Spleen (tissue), 11 donors: Measurements from ENCODE around the gene NCOA6. TPM values are rescaled to one million over a fixed set of nuclear protein-coding genes. Genes with fewer than 3 reads are reported as not detected.
A peak's percentile ranks its signal among the peaks of the same experiment; 100 is the strongest.

Experiments
- DNase-seq: peaks from one replicate; pipeline ENCODE4 v3.0.0-alpha.2; 2020
- H3K27ac ChIP-seq, 8 donors: fragments of 200-600 bp; sonication (generic) in 7 of 8; 1 replicate in 4 of 8; 2 replicates in 4 of 8; pipeline versions ENCODE4 v1.5.0 to v1.8.0; 2016 to 2021; ENCODE audit warnings: inconsistent platforms in 4 of 8, mild to moderate bottlenecking in 4 of 8, moderate library complexity in 1 of 8
- H3K27me3 ChIP-seq, 7 donors: fragments of 200-600 bp; sonication (generic) in 6 of 7; replicated peaks in 1 of 7; 1 replicate in 4 of 7; 2 replicates in 3 of 7; pipeline versions ENCODE4 v1.5.0 to v1.8.0; 2016 to 2021; ENCODE audit warnings: inconsistent platforms in 3 of 7, mild to moderate bottlenecking in 1 of 7
- H3K36me3 ChIP-seq, 6 donors: fragments of 200-600 bp; sonication (generic) in 5 of 6; 1 replicate in 4 of 6; 2 replicates in 2 of 6; pipeline versions ENCODE4 v1.5.0 to v1.8.0; 2016 to 2021; ENCODE audit warnings: inconsistent platforms in 2 of 6
- H3K4me1 ChIP-seq, 6 donors: fragments of 200-600 bp; sonication (generic) in 5 of 6; 1 replicate in 3 of 6; 2 replicates in 3 of 6; pipeline versions ENCODE4 v1.5.0 to v1.8.0; 2016 to 2021; ENCODE audit warnings: inconsistent platforms in 3 of 6
- H3K4me3 ChIP-seq, 8 donors: fragments of 200-600 bp; sonication (generic) in 7 of 8; 1 replicate in 4 of 8; 2 replicates in 4 of 8; pipeline versions ENCODE4 v1.5.0 to v1.8.0; 2016 to 2021; ENCODE audit warnings: inconsistent platforms in 4 of 8, mild to moderate bottlenecking in 4 of 8, moderate library complexity in 2 of 8
- H3K9me3 ChIP-seq, 8 donors: fragments of 200-600 bp; sonication (generic) in 7 of 8; 1 replicate in 4 of 8; 2 replicates in 4 of 8; pipeline versions ENCODE4 v1.5.0 to v1.8.0; 2016 to 2021; ENCODE audit warnings: inconsistent platforms in 4 of 8
- CTCF ChIP-seq, 11 experiments: fragments of 200-600 bp in 7 of 11; fragments of 450-650 bp in 4 of 11; sonication (generic) in 4 of 11; IDR thresholded peaks in 8 of 11; conservative IDR thresholded peaks in 3 of 11; 1 replicate in 7 of 11; 2 replicates in 4 of 11; pipeline versions ENCODE4 v1.4.0 to v1.8.0; 2016 to 2021; ENCODE audit warnings: antibody characterized with exemption in 11 of 11, inconsistent platforms in 4 of 11, mild to moderate bottlenecking in 1 of 11
- POLR2A ChIP-seq, 3 donors: fragments of 450-650 bp; IDR thresholded peaks; one replicate each; pipeline ENCODE4 v1.5.1; 2017; ENCODE audit warnings: antibody characterized with exemption in 3 of 3, mild to moderate bottlenecking in 1 of 3
- POLR2AphosphoS5 ChIP-seq, 3 donors: sonication (generic); formaldehyde crosslinking; IDR thresholded peaks; one replicate each; pipeline ENCODE4 v1.5.1; 2017; ENCODE audit warnings: antibody characterized with exemption in 3 of 3
- WGBS, 5 donors: extraction: QIAGEN DNeasy Blood & Tissue Kit in 3 of 5; methylation state at CpG; one replicate each; pipeline versions ENCODE4 v1.1.5 to v1.1.7; 2013 to 2018; 5-methylcytosine and 5-hydroxymethylcytosine counted together
- intact Hi-C: fragments of 100-400 bp; cut with DNase I; formaldehyde crosslinking; loops from one replicate; pipeline ENCODE4 v1.15.0; 2023; ENCODE audit warnings: low total_unique reads
- polyA plus RNA-seq, 3 donors: library from polyadenylated mRNA; stranded (reverse); fragments of 200-250 nt; gene quantifications; one replicate each; pipeline ENCODE4 v1.2.1, GENCODE V29; 2013
- total RNA-seq, 7 donors: library from RNA; depleted of rRNA in 3 of 7; stranded (reverse); fragments of >200 nt in 3 of 7; fragmentation: NEBNext Ultra II Directional in 4 of 7; extraction: Animal tissue kit (Norgen Biotek cat#: 25700) in 4 of 7; gene quantifications; one replicate each; pipeline versions ENCODE4 v1.1.0 to v1.2.1, GENCODE V29; 2016 to 2021
- donor health status: healthy with polysubstance abuse.
- donor health status: DM: no; HTN: no; CAD: no; lungs with moderate emphysema.
- donor health status: DM: no; HTN: no; CAD: no.
- donor health status: Bipolar disorder and iron deficiency.
- donor health status: healthy.
- donor health status: DM: no; HTN: no; CAD: no.
- donor health status: DM: yes; HTN: yes; CAD: no.

Gene NCOA6
- total and polyA plus RNA-seq, 10 donors, result 13.6 to 32.8 (median 26.4) TPM

- 84 to 96% (median 91%) methylated on average over 5 of the region's 5 CpGs for WGBS, 5 donors
These were observed 23.1 kb upstream of the NCOA6 start for GRCh38 chr20:34848597-34848996.

GRCh38 chr20:34843421-34843820, 18.0 kb upstream of the NCOA6 start:
- no peak for DNase-seq
- H3K4me1 ChIP-seq, result no peaks in the 10 kb centered on the region
- H3K4me3 ChIP-seq, result no peak overlapping the region
- no peaks in the 10 kb centered on the region for H3K9me3 ChIP-seq
- TF ChIP-seq CTCF (IDR thresholded peaks at IDR 0.05 in 8 of 11, conservative IDR thresholded peaks at IDR 0.05 in 3 of 11) (no peak), POLR2AphosphoS5 (IDR thresholded peaks at IDR 0.05) (no peak), POLR2A (IDR thresholded peaks at IDR 0.05) (no peak)
- H3K36me3 ChIP-seq, result peaks cover 0 to 11% (median 2%) of the 10 kb centered on the region in 6 donors
- 94 to 100% (median 96%) methylated on average over 2 of the region's 2 CpGs for WGBS, 5 donors
- no peaks in the 10 kb centered on the region for H3K27me3 ChIP-seq
- intact Hi-C loops, result no loop called here
- H3K27ac ChIP-seq, result no peak overlapping the region

More at GRCh38 chr20:34848597-34848996, 23.1 kb upstream of the NCOA6 start:
- H3K9me3 ChIP-seq, result no peaks in the 10 kb centered on the region
- no peaks in the 10 kb centered on the region for H3K4me1 ChIP-seq
- H3K27me3 ChIP-seq, result no peaks in the 10 kb centered on the region
- no peak for TF ChIP-seq CTCF (IDR thresholded peaks at IDR 0.05 in 8 of 11, conservative IDR thresholded peaks at IDR 0.05 in 3 of 11)
- TF ChIP-seq POLR2A (IDR thresholded peaks at IDR 0.05), result no peak
- no peak for TF ChIP-seq POLR2AphosphoS5 (IDR thresholded peaks at IDR 0.05)
- no peak for DNase-seq
- no peak overlapping the region for H3K4me3 ChIP-seq
- peaks cover 0 to 54% (median 20%) of the 10 kb centered on the region in 6 donors for H3K36me3 ChIP-seq
- H3K27ac ChIP-seq, result no peak overlapping the region
- intact Hi-C loops, result no loop called here

GRCh38 chr20:34842143-34842542, 16.7 kb upstream of the NCOA6 start:
- no peak for DNase-seq
- no peak overlapping the region for H3K27ac ChIP-seq
- H3K36me3 ChIP-seq, result peaks cover 0 to 5% (median 0%) of the 10 kb centered on the region in 6 donors
- H3K4me3 ChIP-seq, result no peak overlapping the region
- no peaks in the 10 kb centered on the region for H3K27me3 ChIP-seq
- TF ChIP-seq POLR2AphosphoS5 (IDR thresholded peaks at IDR 0.05) (no peak), CTCF (IDR thresholded peaks at IDR 0.05 in 8 of 11, conservative IDR thresholded peaks at IDR 0.05 in 3 of 11) (no peak), POLR2A (IDR thresholded peaks at IDR 0.05) (no peak)
- intact Hi-C loops, result no loop called here
- whole genome bisulfite sequencing, 5 donors, result 60 to 77% (median 64%) methylated on average over 2 of the region's 2 CpGs
- H3K4me1 ChIP-seq, result no peaks in the 10 kb centered on the region
- no peaks in the 10 kb centered on the region for H3K9me3 ChIP-seq

- no peak for DNase-seq
- Histone ChIP-seq H3K27me3 (peaks cover 0 to 7% (median 0%) of the 10 kb centered on the region in 7 donors), H3K9me3 (no peaks in the 10 kb centered on the region), H3K4me1 (peaks cover 0 to 7% (median 3%) of the 10 kb centered on the region in 6 donors), H3K27ac (no peak overlapping the region), H3K4me3 (no peak overlapping the region), H3K36me3 (no peaks in the 10 kb centered on the region)
- intact Hi-C loops, result no loop called here
- TF ChIP-seq POLR2AphosphoS5 (IDR thresholded peaks at IDR 0.05) (no peak), POLR2A (IDR thresholded peaks at IDR 0.05) (no peak), CTCF (IDR thresholded peaks at IDR 0.05 in 8 of 11, conservative IDR thresholded peaks at IDR 0.05 in 3 of 11) (peak in 8 of 11 experiments; percentile 21 to 60 (median 54))
- WGBS, 5 donors, result 36 to 51% (median 43%) methylated on average over 6 of the region's 6 CpGs
These were observed 9.0 kb upstream of the NCOA6 start for GRCh38 chr20:34834459-34834893.
